ENCODE measurements around the gene ARMC2. TPM values are rescaled to one million over a fixed set of nuclear protein-coding genes. Genes with fewer than 3 reads are reported as not detected.

The ARMC2 gene
- total and polyA plus RNA-seq, 2 donors (not counting 1 experiment from before 2014, with no cell fraction given) = 4.8 to 9.9 TPM

DNA sequence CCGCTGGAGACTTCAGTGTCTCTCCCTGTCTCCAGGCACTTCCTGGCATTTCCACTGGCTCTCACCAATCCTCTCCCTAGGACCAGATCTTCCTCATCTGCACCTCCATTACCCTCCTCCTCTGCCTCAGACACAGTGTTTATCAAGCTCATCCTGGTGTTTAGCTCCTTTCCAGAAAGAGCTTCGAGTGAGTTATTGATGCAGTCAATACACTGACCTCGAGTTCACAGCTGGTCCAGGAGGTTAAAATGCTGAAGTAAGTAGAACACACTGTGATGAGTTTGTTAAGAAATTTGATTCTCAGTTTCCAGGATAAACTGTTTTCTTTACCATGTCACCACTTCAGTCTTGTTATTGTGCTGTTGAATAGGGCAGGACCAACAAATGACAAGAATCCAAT is 42.1 kb upstream of the ARMC2 start:
- H4K20me1 ChIP-seq (ENCODE audit: control insufficient read depth, insufficient read depth, low read length, poor library complexity, severe bottlenecking) = no peaks in the 10 kb centered on the region
- no peak overlapping the region for H3K4me2 ChIP-seq (replicated peaks; ENCODE audit: low read depth, low read length, poor library complexity, severe bottlenecking)
- TF ChIP-seq EZH2 (IDR thresholded peaks at IDR 0.05; ENCODE audit: borderline replicate concordance, insufficient read depth, low read depth, low read length, poor library complexity, severe bottlenecking) (no peak), CTCF (IDR thresholded peaks at IDR 0.05) (no peak)
- ChIA-PET CTCF (interaction anchor here (1.1 to 1.3 kb wide), 3 partner anchors 32 to 266 kb away, joined by 4 to 5 read pairs (median 4); no protein-coding TSS in a partner anchor), POLR2A (no interaction called here)
- no peak overlapping the region for H3K9ac ChIP-seq (ENCODE audit: low read length)
- no peaks in the 10 kb centered on the region for H3K9me3 ChIP-seq (ENCODE audit: control extremely low read depth in 1 of 3, control insufficient read depth in 2 of 3, insufficient read depth in 1 of 3, low read length in 2 of 3)
- H3K27ac ChIP-seq (ENCODE audit: low read length in 2 of 2) = no peak overlapping the region
- H3K4me1 ChIP-seq (ENCODE audit: control insufficient read depth in 2 of 2, insufficient read depth in 2 of 2, low read length in 2 of 2) = peaks cover 5 to 8% of the 10 kb centered on the region in 2 donors
- H3K36me3 ChIP-seq (replicated peaks in 1 of 2; ENCODE audit: control extremely low read depth in 1 of 2, control insufficient read depth in 1 of 2, extremely low read depth in 1 of 2, insufficient read depth in 2 of 2, low read length in 1 of 2) = no peaks in the 10 kb centered on the region
- Mint-ChIP-seq H3K4me3 (no peak overlapping the region), H3K9me3 (ENCODE audit: insufficient read depth) (no peaks in the 10 kb centered on the region), H3K4me1 (peaks cover 11% of the 10 kb centered on the region), H3K27me3 (no peaks in the 10 kb centered on the region), H3K27ac (no peak overlapping the region)
- peak; percentile 17 for ATAC-seq (ENCODE audit: low read depth)
- H2AFZ ChIP-seq (ENCODE audit: insufficient read depth, low read depth, low read length, poor library complexity, severe bottlenecking) = peak overlapping the region; percentile 32
- H3K4me3 ChIP-seq (ENCODE audit: control extremely low read depth in 1 of 5, extremely low read depth in 1 of 5, insufficient read depth in 1 of 5, low read depth in 2 of 5, low read length in 4 of 5) = no peak overlapping the region
- intact Hi-C loops (cut with micrococcal nuclease) = no loop called here
- H3K79me2 ChIP-seq (ENCODE audit: control insufficient read depth, insufficient read depth, low read length) = no peaks in the 10 kb centered on the region
- DNase-seq = no peak
- 39% methylated on average over 3 of the region's 3 CpGs for WGBS (ENCODE audit: insufficient coverage)
- H3K27me3 ChIP-seq (replicated peaks in 1 of 4; ENCODE audit: control extremely low read depth in 1 of 4, control insufficient read depth in 3 of 4, insufficient read depth in 4 of 4, low read length in 3 of 4) = no peaks in the 10 kb centered on the region

GRCh38 chr6:108806665-108807064 is 41.6 kb upstream of the ARMC2 start:
- ATAC-seq (ENCODE audit: low read depth) (no peak), DNase-seq (no peak)
- Histone ChIP-seq H3K27ac (ENCODE audit: low read length in 2 of 2) (no peak overlapping the region), H2AFZ (ENCODE audit: insufficient read depth, low read depth, low read length, poor library complexity, severe bottlenecking) (no peak overlapping the region), H3K36me3 (replicated peaks in 1 of 2; ENCODE audit: control extremely low read depth in 1 of 2, control insufficient read depth in 1 of 2, extremely low read depth in 1 of 2, insufficient read depth in 2 of 2, low read length in 1 of 2) (no peaks in the 10 kb centered on the region), H3K9me3 (ENCODE audit: control extremely low read depth in 1 of 3, control insufficient read depth in 2 of 3, insufficient read depth in 1 of 3, low read length in 2 of 3) (no peaks in the 10 kb centered on the region), H3K4me2 (replicated peaks; ENCODE audit: low read depth, low read length, poor library complexity, severe bottlenecking) (no peak overlapping the region), H3K27me3 (replicated peaks in 1 of 4; ENCODE audit: control extremely low read depth in 1 of 4, control insufficient read depth in 3 of 4, insufficient read depth in 4 of 4, low read length in 3 of 4) (no peaks in the 10 kb centered on the region), H4K20me1 (ENCODE audit: control insufficient read depth, insufficient read depth, low read length, poor library complexity, severe bottlenecking) (no peaks in the 10 kb centered on the region), H3K4me1 (ENCODE audit: control insufficient read depth in 2 of 2, insufficient read depth in 2 of 2, low read length in 2 of 2) (peaks cover 5 to 8% of the 10 kb centered on the region in 2 donors), H3K79me2 (ENCODE audit: control insufficient read depth, insufficient read depth, low read length) (no peaks in the 10 kb centered on the region), H3K9ac (ENCODE audit: low read length) (no peak overlapping the region), H3K4me3 (ENCODE audit: control extremely low read depth in 1 of 5, extremely low read depth in 1 of 5, insufficient read depth in 1 of 5, low read depth in 2 of 5, low read length in 4 of 5) (no peak overlapping the region)
- ChIA-PET CTCF (interaction anchor here (1.1 to 1.3 kb wide), 3 partner anchors 31 to 267 kb away, joined by 4 to 5 read pairs (median 4); no protein-coding TSS in a partner anchor), POLR2A (no interaction called here)
- H3K4me1 Mint-ChIP-seq = peaks cover 11% of the 10 kb centered on the region
- H3K27me3 Mint-ChIP-seq = no peaks in the 10 kb centered on the region
- 100% methylated on average over 1 of the region's 4 CpGs for WGBS (ENCODE audit: insufficient coverage)
- H3K9me3 Mint-ChIP-seq (ENCODE audit: insufficient read depth) = no peaks in the 10 kb centered on the region
- intact Hi-C loops (cut with micrococcal nuclease) = no loop called here
- TF ChIP-seq EZH2 (IDR thresholded peaks at IDR 0.05; ENCODE audit: borderline replicate concordance, insufficient read depth, low read depth, low read length, poor library complexity, severe bottlenecking) = no peak
- TF ChIP-seq CTCF (IDR thresholded peaks at IDR 0.05) = no peak
- no peak overlapping the region for H3K27ac Mint-ChIP-seq
- no peak overlapping the region for H3K4me3 Mint-ChIP-seq

Data from B cell (primary cell).